ENCODE measurements around the gene CNNM2. TPM values are rescaled to one million over a fixed set of nuclear protein-coding genes. Genes with fewer than 3 reads are reported as not detected.

Gene CNNM2
- total RNA-seq, 1 experiment from 2014 or later: 23.1 TPM

DNA sequence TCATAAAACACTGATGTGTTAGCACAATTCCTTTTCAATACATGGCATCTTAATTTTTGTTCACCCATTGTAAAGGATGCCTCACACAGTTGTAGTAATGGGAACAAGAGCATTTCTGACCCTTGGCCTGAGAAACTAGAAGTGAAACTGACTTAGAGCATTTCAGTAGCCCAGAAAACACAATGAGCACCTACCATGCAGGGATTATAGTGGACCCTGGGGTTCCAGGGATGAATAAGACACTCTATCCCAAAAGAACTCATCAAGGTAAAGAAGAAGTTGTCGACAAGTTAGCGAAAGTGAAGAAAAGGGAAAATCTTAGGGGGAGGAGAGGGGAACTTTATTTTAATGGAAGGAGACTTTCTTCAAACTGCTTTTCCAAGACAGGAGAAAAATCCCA lies 149.4 kb downstream of the CNNM2 start:
- Histone ChIP-seq H3K27ac (ENCODE audit: low read depth, low read length) (no peak overlapping the region), H3K27me3 (ENCODE audit: insufficient read depth, low read length) (no peaks in the 10 kb centered on the region), H3K79me2 (ENCODE audit: insufficient read depth, low read length) (no peaks in the 10 kb centered on the region), H3K4me2 (ENCODE audit: low read length) (no peak overlapping the region), H3K4me3 (replicated peaks in 1 of 2; ENCODE audit: low read depth in 1 of 2, low read length in 2 of 2) (no peak overlapping the region), H2AFZ (ENCODE audit: low read depth, low read length, poor library complexity, severe bottlenecking) (no peak overlapping the region), H3K9ac (ENCODE audit: low read length) (no peak overlapping the region), H4K20me1 (ENCODE audit: insufficient read depth) (no peaks in the 10 kb centered on the region), H3K36me3 (ENCODE audit: control insufficient read depth in 1 of 2, insufficient read depth in 2 of 2, low read length in 2 of 2) (no peaks in the 10 kb centered on the region), H3K4me1 (ENCODE audit: control insufficient read depth in 1 of 2, insufficient read depth in 2 of 2, low read length in 2 of 2) (peaks cover 3 to 6% of the 10 kb centered on the region in 2 experiments; a peak in 1 of 4 replicates), H3K9me2 (ENCODE audit: insufficient read depth) (no peaks in the 10 kb centered on the region), H3K9me3 (ENCODE audit: control insufficient read depth in 1 of 2, insufficient read depth in 1 of 2, low read depth in 1 of 2, low read length in 2 of 2) (no peaks in the 10 kb centered on the region)
- DNase-seq (ENCODE audit: low read depth, low spot score) (no peak), ATAC-seq (no peak)
- intact Hi-C loops (cut with micrococcal nuclease): no loop called here
- BruUV-seq (replicated peaks): no TSS peak
- ChIA-PET CTCF (interaction anchor here (1.5 to 1.6 kb wide), 2 partner anchors 151 to 166 kb away, joined by 6 read pairs; no protein-coding TSS in a partner anchor), POLR2A (no interaction called here), RAD21 (ENCODE audit: low non-redundant PET in 1 of 2, low total read pairs in 2 of 2, uncharacterized antibody in 2 of 2, unreplicated experiment in 2 of 2) (interaction anchor here in 1 of 2 experiments (3.1 kb wide), 1 partner anchor 150 kb away, joined by 16 read pairs; the partner anchor contains the start of gene CNNM2)
- no peak for TF ChIP-seq ZNF274 (IDR thresholded peaks at IDR 0.05; ENCODE audit: low read depth, low read length)
- TF ChIP-seq, protein P1, sequence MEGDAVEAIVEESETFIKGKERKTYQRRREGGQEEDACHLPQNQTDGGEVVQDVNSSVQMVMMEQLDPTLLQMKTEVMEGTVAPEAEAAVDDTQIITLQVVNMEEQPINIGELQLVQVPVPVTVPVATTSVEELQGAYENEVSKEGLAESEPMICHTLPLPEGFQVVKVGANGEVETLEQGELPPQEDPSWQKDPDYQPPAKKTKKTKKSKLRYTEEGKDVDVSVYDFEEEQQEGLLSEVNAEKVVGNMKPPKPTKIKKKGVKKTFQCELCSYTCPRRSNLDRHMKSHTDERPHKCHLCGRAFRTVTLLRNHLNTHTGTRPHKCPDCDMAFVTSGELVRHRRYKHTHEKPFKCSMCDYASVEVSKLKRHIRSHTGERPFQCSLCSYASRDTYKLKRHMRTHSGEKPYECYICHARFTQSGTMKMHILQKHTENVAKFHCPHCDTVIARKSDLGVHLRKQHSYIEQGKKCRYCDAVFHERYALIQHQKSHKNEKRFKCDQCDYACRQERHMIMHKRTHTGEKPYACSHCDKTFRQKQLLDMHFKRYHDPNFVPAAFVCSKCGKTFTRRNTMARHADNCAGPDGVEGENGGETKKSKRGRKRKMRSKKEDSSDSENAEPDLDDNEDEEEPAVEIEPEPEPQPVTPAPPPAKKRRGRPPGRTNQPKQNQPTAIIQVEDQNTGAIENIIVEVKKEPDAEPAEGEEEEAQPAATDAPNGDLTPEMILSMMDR (IDR thresholded peaks at IDR 0.05 in 2 of 3, conservative IDR thresholded peaks at IDR 0.05 in 1 of 3; ENCODE audit: borderline replicate concordance in 1 of 3, insufficient read depth in 1 of 3, low read depth in 2 of 3, low read length in 2 of 3): no peak
- TF ChIP-seq, protein P2, sequence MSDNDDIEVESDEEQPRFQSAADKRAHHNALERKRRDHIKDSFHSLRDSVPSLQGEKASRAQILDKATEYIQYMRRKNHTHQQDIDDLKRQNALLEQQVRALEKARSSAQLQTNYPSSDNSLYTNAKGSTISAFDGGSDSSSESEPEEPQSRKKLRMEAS (IDR thresholded peaks at IDR 0.05): no peak

DNA sequence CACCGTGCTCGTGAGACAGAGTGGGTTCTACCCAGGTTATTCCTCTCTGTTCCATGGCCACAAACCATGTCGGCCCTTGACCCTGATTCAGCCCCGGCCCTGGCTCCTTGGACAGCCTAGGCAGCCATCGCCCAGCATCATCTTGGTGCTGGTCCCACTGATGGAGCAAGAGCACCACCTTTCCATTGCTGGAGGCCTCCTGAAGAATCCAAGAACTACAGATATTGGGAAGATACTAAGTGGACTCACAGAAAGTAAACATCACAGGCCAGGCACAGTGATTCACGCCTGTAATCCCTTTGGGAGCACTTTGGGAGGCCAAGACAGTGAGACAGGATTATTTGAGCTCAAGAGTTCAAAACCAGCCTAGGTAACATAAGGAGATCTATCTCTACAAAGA lies 149.9 kb downstream of the CNNM2 start:
- H2AFZ ChIP-seq (ENCODE audit: low read depth, low read length, poor library complexity, severe bottlenecking): no peak overlapping the region
- TF ChIP-seq JUND (IDR thresholded peaks at IDR 0.05) (no peak), SP1 (IDR thresholded peaks at IDR 0.05; ENCODE audit: low read depth) (no peak), POLR2A (IDR thresholded peaks at IDR 0.05; ENCODE audit: borderline replicate concordance, extremely low read depth, insufficient read depth, insufficient read length) (no peak)
- TF ChIP-seq, protein P3, sequence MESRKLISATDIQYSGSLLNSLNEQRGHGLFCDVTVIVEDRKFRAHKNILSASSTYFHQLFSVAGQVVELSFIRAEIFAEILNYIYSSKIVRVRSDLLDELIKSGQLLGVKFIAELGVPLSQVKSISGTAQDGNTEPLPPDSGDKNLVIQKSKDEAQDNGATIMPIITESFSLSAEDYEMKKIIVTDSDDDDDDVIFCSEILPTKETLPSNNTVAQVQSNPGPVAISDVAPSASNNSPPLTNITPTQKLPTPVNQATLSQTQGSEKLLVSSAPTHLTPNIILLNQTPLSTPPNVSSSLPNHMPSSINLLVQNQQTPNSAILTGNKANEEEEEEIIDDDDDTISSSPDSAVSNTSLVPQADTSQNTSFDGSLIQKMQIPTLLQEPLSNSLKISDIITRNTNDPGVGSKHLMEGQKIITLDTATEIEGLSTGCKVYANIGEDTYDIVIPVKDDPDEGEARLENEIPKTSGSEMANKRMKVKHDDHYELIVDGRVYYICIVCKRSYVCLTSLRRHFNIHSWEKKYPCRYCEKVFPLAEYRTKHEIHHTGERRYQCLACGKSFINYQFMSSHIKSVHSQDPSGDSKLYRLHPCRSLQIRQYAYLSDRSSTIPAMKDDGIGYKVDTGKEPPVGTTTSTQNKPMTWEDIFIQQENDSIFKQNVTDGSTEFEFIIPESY (IDR thresholded peaks at IDR 0.05; ENCODE audit: extremely low read depth, insufficient replicate concordance, low read length): no peak
- RAD21 ChIA-PET (ENCODE audit: low non-redundant PET in 1 of 2, low total read pairs in 2 of 2, uncharacterized antibody in 2 of 2, unreplicated experiment in 2 of 2): interaction anchor here (0.7 to 3.1 kb wide), 2 partner anchors 151 to 233 kb away, joined by 3 to 16 read pairs; partner anchors contain the start of gene CNNM2 (in 1 of the 2)
- no TSS peak for BruUV-seq (replicated peaks)
- H3K36me3 ChIP-seq (ENCODE audit: control insufficient read depth in 1 of 2, insufficient read depth in 2 of 2, low read length in 2 of 2): no peaks in the 10 kb centered on the region
- POLR2A ChIA-PET: interaction anchor here (1.2 kb wide), 1 partner anchor 23 kb away, joined by 3 read pairs; no protein-coding TSS in a partner anchor
- no peak for ATAC-seq
- no peak for DNase-seq (ENCODE audit: low read depth, low spot score)
- H3K27ac ChIP-seq (ENCODE audit: low read depth, low read length): no peak overlapping the region
- peaks cover 3 to 6% of the 10 kb centered on the region in 2 experiments; a peak in 1 of 4 replicates for H3K4me1 ChIP-seq (ENCODE audit: control insufficient read depth in 1 of 2, insufficient read depth in 2 of 2, low read length in 2 of 2)
- H3K79me2 ChIP-seq (ENCODE audit: insufficient read depth, low read length): no peaks in the 10 kb centered on the region
- CTCF ChIA-PET: interaction anchor here (1.6 to 4.5 kb wide), 2 partner anchors 150 to 166 kb away, joined by 6 to 42 read pairs; partner anchors contain the start of gene CNNM2
- H3K27me3 ChIP-seq (ENCODE audit: insufficient read depth, low read length): no peaks in the 10 kb centered on the region
- H3K9ac ChIP-seq (ENCODE audit: low read length): no peak overlapping the region
- no peak overlapping the region for H3K4me2 ChIP-seq (ENCODE audit: low read length)
- intact Hi-C loops (cut with micrococcal nuclease): no loop called here
- H3K9me3 ChIP-seq (ENCODE audit: control insufficient read depth in 1 of 2, insufficient read depth in 1 of 2, low read depth in 1 of 2, low read length in 2 of 2): no peaks in the 10 kb centered on the region
- H3K4me3 ChIP-seq (replicated peaks in 1 of 2; ENCODE audit: low read depth in 1 of 2, low read length in 2 of 2): no peak overlapping the region
- no peaks in the 10 kb centered on the region for H4K20me1 ChIP-seq (ENCODE audit: insufficient read depth)
- H3K9me2 ChIP-seq (ENCODE audit: insufficient read depth): no peaks in the 10 kb centered on the region
